ENCODE measurements around the gene HEATR3. TPM values are rescaled to one million over a fixed set of nuclear protein-coding genes. Genes with fewer than 3 reads are reported as not detected.

HEATR3 gene
- total RNA-seq (10 to 100 TPM; 10.9 to 35.3 (median 20.5) TPM), polyA plus RNA-seq (10 to 100 TPM in 1 of 3 donors, 1 to 10 TPM in 2; 5.3 to 21.1 (median 6.9) TPM)
- long read RNA-seq, donor 1, partial matches to known transcripts, result 11 of 12 reads
- long read RNA-seq, donor 1, other reads (novel, unspliced or antisense), result 0 of 12 reads
- long read RNA-seq, donor 2, result 0 reads
- long read RNA-seq, donor 3, result 0 reads
- long read RNA-seq, donor 4, partial matches to known transcripts, result 1 of 2 reads
- long read RNA-seq, donor 4, other reads (novel, unspliced or antisense), result 1 of 2 reads
- long read RNA-seq, donor 5, partial matches to known transcripts, result 1 of 5 reads
- long read RNA-seq, donor 5, other reads (novel, unspliced or antisense), result 2 of 5 reads
- long read RNA-seq, donor 6, partial matches to known transcripts, result 1 of 1 reads
- long read RNA-seq, donor 6, other reads (novel, unspliced or antisense), result 0 of 1 reads
- long read RNA-seq, donor 7, result 0 reads
- long read RNA-seq, donor 8, partial matches to known transcripts, result 0 of 5 reads
- long read RNA-seq, donor 8, other reads (novel, unspliced or antisense), result 0 of 5 reads
- long read RNA-seq, donor 9, partial matches to known transcripts, result 0 of 1 reads
- long read RNA-seq, donor 9, other reads (novel, unspliced or antisense), result 0 of 1 reads
- long read RNA-seq, donor 10, partial matches to known transcripts, result 0 of 2 reads
- long read RNA-seq, donor 10, other reads (novel, unspliced or antisense), result 0 of 2 reads

GRCh38 chr16:50065624-50066481 lies at the start of gene HEATR3:
TSS of gene HEATR3 (plus strand) at chr16:50065970. CDS start at chr16:50066132, 162 bp downstream.
- peak; percentile 47 to 76 for TF ChIP-seq POLR2A (IDR thresholded peaks at IDR 0.05)
- peak in 1 of 6 experiments; percentile 0 for TF ChIP-seq CTCF (IDR thresholded peaks at IDR 0.05)
- intact Hi-C loops (cut with DNase I), result loop anchor here in 1 of 2 donors (5.0 kb wide), 1 partner anchor 146 kb away; no protein-coding TSS in a partner anchor

DNA sequence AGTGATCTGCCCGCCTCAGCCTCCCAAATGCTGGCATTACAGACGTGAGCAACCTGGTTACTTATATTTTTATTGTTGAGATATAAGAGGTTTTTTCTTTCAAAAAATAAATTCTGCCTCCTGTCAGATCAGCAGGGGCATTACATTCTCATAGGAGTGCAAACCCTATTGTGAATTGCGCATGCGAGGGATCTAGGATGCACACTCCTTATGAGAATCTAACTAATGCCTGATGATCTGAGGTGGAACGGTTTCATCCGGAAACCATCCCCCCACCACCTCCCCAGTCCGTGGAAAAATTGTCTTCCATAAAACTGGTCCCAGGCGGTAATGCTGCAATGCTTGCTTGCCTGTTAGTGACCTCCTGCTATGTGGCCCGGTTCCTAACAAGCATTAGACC lies 48.2 kb upstream of the HEATR3 start:
- Histone ChIP-seq H3K36me3 (replicated peaks in 1 of 2) (no peaks in the 10 kb centered on the region), H3K9me3 (replicated peaks in 1 of 3) (no peaks in the 10 kb centered on the region), H3K4me1 (replicated peaks in 1 of 2) (no peaks in the 10 kb centered on the region), H3K4me3 (no peak overlapping the region), H3K27me3 (no peaks in the 10 kb centered on the region), H3K27ac (no peak overlapping the region)
- WGBS, 4 donors, result 75 to 83% (median 80%) methylated on average over 9 of the region's 9 CpGs
- no peak for DNase-seq
- no peak for TF ChIP-seq POLR2A (IDR thresholded peaks at IDR 0.05)
- intact Hi-C loops (cut with DNase I), result no loop called here

More at GRCh38 chr16:50065624-50066481, at the start of gene HEATR3:
- Histone ChIP-seq H3K27me3 (no peaks in the 10 kb centered on the region), H3K9me3 (replicated peaks in 1 of 3) (no peaks in the 10 kb centered on the region), H3K4me3 (peak within 1 kb of the TSS; percentile 28 to 94 (median 80)), H3K27ac (peak within 1 kb of the TSS; percentile 90 to 99 (median 97)), H3K4me1 (replicated peaks in 1 of 2) (peaks cover 4 to 24% of the 10 kb centered on the region in 2 donors), H3K36me3 (replicated peaks in 1 of 2) (no peaks in the 10 kb centered on the region)
- WGBS, 4 donors, result 3 to 9% (median 5%) methylated on average over 17 to 91 of the region's 91 CpGs
- peak; percentile 90 to 96 (median 93) for DNase-seq

GRCh38 chr16:50021544-50021943 lies 44.2 kb upstream of the HEATR3 start:
- H3K36me3 ChIP-seq (replicated peaks in 1 of 2), result no peaks in the 10 kb centered on the region
- WGBS, 4 donors, result 37 to 58% (median 52%) methylated on average over 2 of the region's 2 CpGs
- intact Hi-C loops (cut with DNase I), result loop anchor here in 1 of 2 donors (10.0 kb wide), 2 partner anchors 333 to 783 kb away; no protein-coding TSS in a partner anchor

More at GRCh38 chr16:50021544-50021943, 44.2 kb upstream of the HEATR3 start:
- no peak for DNase-seq
- no peak for TF ChIP-seq POLR2A (IDR thresholded peaks at IDR 0.05)
- TF ChIP-seq CTCF (IDR thresholded peaks at IDR 0.05), result no peak
- no peak overlapping the region for H3K4me3 ChIP-seq
- H3K27me3 ChIP-seq, result no peaks in the 10 kb centered on the region
- H3K9me3 ChIP-seq (replicated peaks in 1 of 3), result no peaks in the 10 kb centered on the region
- H3K4me1 ChIP-seq (replicated peaks in 1 of 2), result peaks cover 3 to 6% of the 10 kb centered on the region in 2 donors
- no peak overlapping the region for H3K27ac ChIP-seq

Measured in adrenal gland (tissue), 19 donors.